WTC11 (cell line): ENCODE measurements around the gene CLEC18B.

Experiments
- ESRRA ChIP-seq: sonication (generic); formaldehyde crosslinking; IDR thresholded peaks from 2 replicates; pipeline ENCODE4 v1.8.1; 2022; ENCODE audit warnings: mild to moderate bottlenecking, missing genetic modification reagents, borderline replicate concordance
- GABPB1 ChIP-seq: sonication (generic); formaldehyde crosslinking; IDR thresholded peaks from 2 replicates; pipeline ENCODE4 v1.8.1; 2023; ENCODE audit warnings: mild to moderate bottlenecking, missing genetic modification reagents
- NFATC4 ChIP-seq: fragments of 250-450 bp; sonication (Bioruptor Pico); IDR thresholded peaks from 2 replicates; pipeline ENCODE4 v1.9.0; 2021; ENCODE audit warnings: mild to moderate bottlenecking
- SMAD3 ChIP-seq: sonication (generic); formaldehyde crosslinking; IDR thresholded peaks from 2 replicates; pipeline ENCODE4 v1.8.0; 2022; ENCODE audit warnings: missing genetic modification reagents, mild to moderate bottlenecking, borderline replicate concordance
- TF ChIP-seq, protein P1 (sequence below): sonication (generic); formaldehyde crosslinking; IDR thresholded peaks from 2 replicates; pipeline ENCODE4 v1.8.1; 2023; ENCODE audit warnings: mild to moderate bottlenecking, missing genetic modification reagents, moderate library complexity
- TF ChIP-seq, protein P2 (sequence below): fragments of 200-600 bp; IDR thresholded peaks from 2 replicates; pipeline ENCODE4 v1.8.0; 2022; ENCODE audit warnings: antibody characterized with exemption
- TF ChIP-seq, protein P3 (sequence below): sonication (generic); formaldehyde crosslinking; IDR thresholded peaks from 2 replicates; pipeline ENCODE4 v1.8.0; 2022; ENCODE audit warnings: mild to moderate bottlenecking, missing genetic modification reagents
- TF ChIP-seq, protein P4 (sequence below): sonication (generic); formaldehyde crosslinking; IDR thresholded peaks from 2 replicates; pipeline ENCODE4 v1.8.0; 2022; ENCODE audit warnings: mild to moderate bottlenecking, missing genetic modification reagents
- TF ChIP-seq, protein P5 (sequence below): sonication (generic); formaldehyde crosslinking; IDR thresholded peaks from 2 replicates; pipeline ENCODE4 v1.8.1; 2022; ENCODE audit warnings: mild to moderate bottlenecking, missing genetic modification reagents, moderate library complexity, borderline replicate concordance
- TF ChIP-seq, protein P6 (sequence below): fragments of 250-450 bp; sonication (Bioruptor Pico); IDR thresholded peaks from 2 replicates; pipeline ENCODE4 v1.9.0; 2021; ENCODE audit warnings: mild to moderate bottlenecking, borderline replicate concordance

DNA sequence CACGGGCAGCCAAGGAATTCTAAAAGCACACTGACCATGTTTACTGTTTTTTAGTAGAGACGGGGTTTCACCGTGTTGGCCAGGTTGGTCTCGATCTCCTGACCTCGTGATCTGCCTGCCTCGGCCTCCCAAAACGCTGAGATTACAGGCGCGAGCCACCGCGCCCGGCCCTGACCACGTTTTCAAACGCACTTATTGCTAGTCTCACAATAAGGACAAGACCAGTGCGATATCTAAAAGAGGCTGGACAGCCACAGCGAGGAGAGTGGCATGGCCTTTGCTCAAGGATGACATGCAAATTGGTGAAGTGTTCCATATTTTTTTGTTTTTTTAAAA is 35.0 kb upstream of the CLEC18B start:
- TF ChIP-seq, protein P1, sequence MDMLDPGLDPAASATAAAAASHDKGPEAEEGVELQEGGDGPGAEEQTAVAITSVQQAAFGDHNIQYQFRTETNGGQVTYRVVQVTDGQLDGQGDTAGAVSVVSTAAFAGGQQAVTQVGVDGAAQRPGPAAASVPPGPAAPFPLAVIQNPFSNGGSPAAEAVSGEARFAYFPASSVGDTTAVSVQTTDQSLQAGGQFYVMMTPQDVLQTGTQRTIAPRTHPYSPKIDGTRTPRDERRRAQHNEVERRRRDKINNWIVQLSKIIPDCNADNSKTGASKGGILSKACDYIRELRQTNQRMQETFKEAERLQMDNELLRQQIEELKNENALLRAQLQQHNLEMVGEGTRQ (CRISPR knock-in tag), result no peak
- TF ChIP-seq, protein P2, sequence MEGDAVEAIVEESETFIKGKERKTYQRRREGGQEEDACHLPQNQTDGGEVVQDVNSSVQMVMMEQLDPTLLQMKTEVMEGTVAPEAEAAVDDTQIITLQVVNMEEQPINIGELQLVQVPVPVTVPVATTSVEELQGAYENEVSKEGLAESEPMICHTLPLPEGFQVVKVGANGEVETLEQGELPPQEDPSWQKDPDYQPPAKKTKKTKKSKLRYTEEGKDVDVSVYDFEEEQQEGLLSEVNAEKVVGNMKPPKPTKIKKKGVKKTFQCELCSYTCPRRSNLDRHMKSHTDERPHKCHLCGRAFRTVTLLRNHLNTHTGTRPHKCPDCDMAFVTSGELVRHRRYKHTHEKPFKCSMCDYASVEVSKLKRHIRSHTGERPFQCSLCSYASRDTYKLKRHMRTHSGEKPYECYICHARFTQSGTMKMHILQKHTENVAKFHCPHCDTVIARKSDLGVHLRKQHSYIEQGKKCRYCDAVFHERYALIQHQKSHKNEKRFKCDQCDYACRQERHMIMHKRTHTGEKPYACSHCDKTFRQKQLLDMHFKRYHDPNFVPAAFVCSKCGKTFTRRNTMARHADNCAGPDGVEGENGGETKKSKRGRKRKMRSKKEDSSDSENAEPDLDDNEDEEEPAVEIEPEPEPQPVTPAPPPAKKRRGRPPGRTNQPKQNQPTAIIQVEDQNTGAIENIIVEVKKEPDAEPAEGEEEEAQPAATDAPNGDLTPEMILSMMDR, result no peak
- TF ChIP-seq ESRRA (CRISPR knock-in tag) (no peak), GABPB1 (CRISPR knock-in tag) (no peak), NFATC4 (no peak), SMAD3 (CRISPR knock-in tag) (no peak)
- TF ChIP-seq, protein P3, sequence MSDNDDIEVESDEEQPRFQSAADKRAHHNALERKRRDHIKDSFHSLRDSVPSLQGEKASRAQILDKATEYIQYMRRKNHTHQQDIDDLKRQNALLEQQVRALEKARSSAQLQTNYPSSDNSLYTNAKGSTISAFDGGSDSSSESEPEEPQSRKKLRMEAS (CRISPR knock-in tag), result no peak
- TF ChIP-seq, protein P4, sequence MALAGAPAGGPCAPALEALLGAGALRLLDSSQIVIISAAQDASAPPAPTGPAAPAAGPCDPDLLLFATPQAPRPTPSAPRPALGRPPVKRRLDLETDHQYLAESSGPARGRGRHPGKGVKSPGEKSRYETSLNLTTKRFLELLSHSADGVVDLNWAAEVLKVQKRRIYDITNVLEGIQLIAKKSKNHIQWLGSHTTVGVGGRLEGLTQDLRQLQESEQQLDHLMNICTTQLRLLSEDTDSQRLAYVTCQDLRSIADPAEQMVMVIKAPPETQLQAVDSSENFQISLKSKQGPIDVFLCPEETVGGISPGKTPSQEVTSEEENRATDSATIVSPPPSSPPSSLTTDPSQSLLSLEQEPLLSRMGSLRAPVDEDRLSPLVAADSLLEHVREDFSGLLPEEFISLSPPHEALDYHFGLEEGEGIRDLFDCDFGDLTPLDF (CRISPR knock-in tag), result no peak
- TF ChIP-seq, protein P5, sequence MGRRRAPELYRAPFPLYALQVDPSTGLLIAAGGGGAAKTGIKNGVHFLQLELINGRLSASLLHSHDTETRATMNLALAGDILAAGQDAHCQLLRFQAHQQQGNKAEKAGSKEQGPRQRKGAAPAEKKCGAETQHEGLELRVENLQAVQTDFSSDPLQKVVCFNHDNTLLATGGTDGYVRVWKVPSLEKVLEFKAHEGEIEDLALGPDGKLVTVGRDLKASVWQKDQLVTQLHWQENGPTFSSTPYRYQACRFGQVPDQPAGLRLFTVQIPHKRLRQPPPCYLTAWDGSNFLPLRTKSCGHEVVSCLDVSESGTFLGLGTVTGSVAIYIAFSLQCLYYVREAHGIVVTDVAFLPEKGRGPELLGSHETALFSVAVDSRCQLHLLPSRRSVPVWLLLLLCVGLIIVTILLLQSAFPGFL (CRISPR knock-in tag), result no peak
- TF ChIP-seq, protein P6, sequence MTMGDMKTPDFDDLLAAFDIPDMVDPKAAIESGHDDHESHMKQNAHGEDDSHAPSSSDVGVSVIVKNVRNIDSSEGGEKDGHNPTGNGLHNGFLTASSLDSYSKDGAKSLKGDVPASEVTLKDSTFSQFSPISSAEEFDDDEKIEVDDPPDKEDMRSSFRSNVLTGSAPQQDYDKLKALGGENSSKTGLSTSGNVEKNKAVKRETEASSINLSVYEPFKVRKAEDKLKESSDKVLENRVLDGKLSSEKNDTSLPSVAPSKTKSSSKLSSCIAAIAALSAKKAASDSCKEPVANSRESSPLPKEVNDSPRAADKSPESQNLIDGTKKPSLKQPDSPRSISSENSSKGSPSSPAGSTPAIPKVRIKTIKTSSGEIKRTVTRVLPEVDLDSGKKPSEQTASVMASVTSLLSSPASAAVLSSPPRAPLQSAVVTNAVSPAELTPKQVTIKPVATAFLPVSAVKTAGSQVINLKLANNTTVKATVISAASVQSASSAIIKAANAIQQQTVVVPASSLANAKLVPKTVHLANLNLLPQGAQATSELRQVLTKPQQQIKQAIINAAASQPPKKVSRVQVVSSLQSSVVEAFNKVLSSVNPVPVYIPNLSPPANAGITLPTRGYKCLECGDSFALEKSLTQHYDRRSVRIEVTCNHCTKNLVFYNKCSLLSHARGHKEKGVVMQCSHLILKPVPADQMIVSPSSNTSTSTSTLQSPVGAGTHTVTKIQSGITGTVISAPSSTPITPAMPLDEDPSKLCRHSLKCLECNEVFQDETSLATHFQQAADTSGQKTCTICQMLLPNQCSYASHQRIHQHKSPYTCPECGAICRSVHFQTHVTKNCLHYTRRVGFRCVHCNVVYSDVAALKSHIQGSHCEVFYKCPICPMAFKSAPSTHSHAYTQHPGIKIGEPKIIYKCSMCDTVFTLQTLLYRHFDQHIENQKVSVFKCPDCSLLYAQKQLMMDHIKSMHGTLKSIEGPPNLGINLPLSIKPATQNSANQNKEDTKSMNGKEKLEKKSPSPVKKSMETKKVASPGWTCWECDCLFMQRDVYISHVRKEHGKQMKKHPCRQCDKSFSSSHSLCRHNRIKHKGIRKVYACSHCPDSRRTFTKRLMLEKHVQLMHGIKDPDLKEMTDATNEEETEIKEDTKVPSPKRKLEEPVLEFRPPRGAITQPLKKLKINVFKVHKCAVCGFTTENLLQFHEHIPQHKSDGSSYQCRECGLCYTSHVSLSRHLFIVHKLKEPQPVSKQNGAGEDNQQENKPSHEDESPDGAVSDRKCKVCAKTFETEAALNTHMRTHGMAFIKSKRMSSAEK (CRISPR knock-in tag), result no peak
